Uterus (tissue), 4 donors: ENCODE data around the gene TBC1D19. TPM values are rescaled to one million over a fixed set of nuclear protein-coding genes. Genes with fewer than 3 reads are reported as not detected.

ENCODE experiments used
- DNase-seq, 2 donors: peaks; one replicate each; pipeline ENCODE4 v3.0.0-alpha.2; 2019 to 2020
- H3K27ac ChIP-seq, 2 donors: fragments of 200-600 bp; sonication (generic); 1 replicate in 1 of 2; 2 replicates in 1 of 2; pipeline ENCODE4 v1.5.1; 2016 to 2018
- H3K27me3 ChIP-seq, 2 donors: fragments of 200-600 bp; sonication (generic); one replicate each; pipeline ENCODE4 v1.5.1; 2018 to 2019; ENCODE audit warnings: control low read depth in 1 of 2
- H3K36me3 ChIP-seq, 2 donors: fragments of 200-600 bp; sonication (generic); one replicate each; pipeline ENCODE4 v1.5.1; 2019; ENCODE audit warnings: control low read depth in 1 of 2
- H3K4me1 ChIP-seq, 2 donors: fragments of 200-600 bp; sonication (generic); one replicate each; pipeline ENCODE4 v1.5.1; 2018 to 2019; ENCODE audit warnings: control low read depth in 1 of 2
- H3K4me3 ChIP-seq, 2 donors: fragments of 200-600 bp; sonication (generic); 1 replicate in 1 of 2; 2 replicates in 1 of 2; pipeline ENCODE4 v1.5.1; 2018 to 2019; ENCODE audit warnings: mild to moderate bottlenecking in 1 of 2
- H3K9me3 ChIP-seq, 2 donors: fragments of 200-600 bp; sonication (generic); one replicate each; pipeline ENCODE4 v1.5.1; 2019; ENCODE audit warnings: control low read depth in 1 of 2
- POLR2A ChIP-seq, 2 donors: fragments of 450-650 bp; IDR thresholded peaks; one replicate each; pipeline ENCODE4 v1.6.1; 2016; ENCODE audit warnings: antibody characterized with exemption in 2 of 2, mild to moderate bottlenecking in 1 of 2, moderate library complexity in 1 of 2
- intact Hi-C: fragments of 100-400 bp; cut with DNase I; formaldehyde crosslinking; loops from one replicate; pipeline ENCODE4 v1.15.1; 2023; ENCODE audit warnings: low total_unique reads
- total RNA-seq, 4 donors: library from RNA; depleted of rRNA in 3 of 4; stranded (reverse); fragments of >200 nt in 3 of 4; gene quantifications; one replicate each; pipeline versions ENCODE4 v1.1.0 to v1.2.4, GENCODE V29; 2014 to 2023
- TF ChIP-seq, protein P1 (sequence below), 4 experiments: fragments of 200-600 bp in 2 of 4; fragments of 450-650 bp in 2 of 4; sonication (generic) in 2 of 4; IDR thresholded peaks; one replicate each; pipeline ENCODE4 v1.5.1; 2016 to 2019; ENCODE audit warnings: antibody characterized with exemption in 4 of 4, mild to moderate bottlenecking in 2 of 4, moderate library complexity in 1 of 4
- donor health status: DM: yes; HTN: yes; CAD: no.

The TBC1D19 gene
- total RNA-seq, 4 donors from 2014 or later: 5.4 to 69.6 (median 25.2) TPM

DNA sequence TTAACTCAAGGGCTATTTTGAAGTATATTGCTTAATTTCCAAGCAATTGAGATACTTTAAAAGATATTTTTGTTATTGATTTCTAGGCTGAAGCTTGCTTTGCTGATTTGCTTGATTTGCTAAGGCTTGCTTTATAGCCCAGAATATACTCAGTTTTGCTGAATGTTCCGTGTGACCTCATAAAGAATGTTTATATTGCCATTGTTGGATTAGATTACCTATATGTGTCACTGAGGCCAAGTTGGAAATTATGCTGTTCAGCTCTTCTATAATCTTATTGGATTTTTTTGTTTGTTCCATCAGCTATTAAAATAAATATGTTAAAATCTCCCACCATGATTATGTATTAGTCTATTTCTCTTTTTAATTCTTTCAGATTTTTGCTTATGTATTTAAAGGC is 13.0 kb downstream of the TBC1D19 start:
- Histone ChIP-seq H3K36me3 (no peaks in the 10 kb centered on the region), H3K27me3 (no peaks in the 10 kb centered on the region), H3K27ac (no peak overlapping the region), H3K4me3 (no peak overlapping the region), H3K9me3 (no peaks in the 10 kb centered on the region), H3K4me1 (no peaks in the 10 kb centered on the region)
- TF ChIP-seq POLR2A (IDR thresholded peaks at IDR 0.05): no peak
- TF ChIP-seq, protein P1, sequence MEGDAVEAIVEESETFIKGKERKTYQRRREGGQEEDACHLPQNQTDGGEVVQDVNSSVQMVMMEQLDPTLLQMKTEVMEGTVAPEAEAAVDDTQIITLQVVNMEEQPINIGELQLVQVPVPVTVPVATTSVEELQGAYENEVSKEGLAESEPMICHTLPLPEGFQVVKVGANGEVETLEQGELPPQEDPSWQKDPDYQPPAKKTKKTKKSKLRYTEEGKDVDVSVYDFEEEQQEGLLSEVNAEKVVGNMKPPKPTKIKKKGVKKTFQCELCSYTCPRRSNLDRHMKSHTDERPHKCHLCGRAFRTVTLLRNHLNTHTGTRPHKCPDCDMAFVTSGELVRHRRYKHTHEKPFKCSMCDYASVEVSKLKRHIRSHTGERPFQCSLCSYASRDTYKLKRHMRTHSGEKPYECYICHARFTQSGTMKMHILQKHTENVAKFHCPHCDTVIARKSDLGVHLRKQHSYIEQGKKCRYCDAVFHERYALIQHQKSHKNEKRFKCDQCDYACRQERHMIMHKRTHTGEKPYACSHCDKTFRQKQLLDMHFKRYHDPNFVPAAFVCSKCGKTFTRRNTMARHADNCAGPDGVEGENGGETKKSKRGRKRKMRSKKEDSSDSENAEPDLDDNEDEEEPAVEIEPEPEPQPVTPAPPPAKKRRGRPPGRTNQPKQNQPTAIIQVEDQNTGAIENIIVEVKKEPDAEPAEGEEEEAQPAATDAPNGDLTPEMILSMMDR (IDR thresholded peaks at IDR 0.05): no peak
- intact Hi-C loops: no loop called here
- DNase-seq: no peak

DNA sequence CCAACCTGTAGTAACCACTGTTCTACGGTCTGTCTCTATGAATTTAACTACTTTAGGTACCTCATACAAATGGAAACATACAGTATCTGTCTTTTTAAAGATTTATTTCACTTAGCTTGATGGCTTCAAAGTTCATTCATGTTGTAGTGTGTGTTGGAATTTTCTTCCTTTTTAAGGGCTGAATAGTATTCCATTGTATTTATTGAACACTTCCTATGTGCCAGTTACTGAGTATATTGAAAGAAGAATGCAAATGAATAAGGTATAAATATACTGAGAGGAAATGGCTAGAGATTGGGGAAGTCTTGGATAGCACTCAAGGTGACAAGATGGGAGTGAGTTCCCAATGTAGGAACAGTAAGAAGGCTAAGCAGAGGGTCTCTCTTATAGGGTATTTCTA is 17.3 kb downstream of the TBC1D19 start:
- H3K36me3 ChIP-seq: no peaks in the 10 kb centered on the region
- H3K4me3 ChIP-seq: no peak overlapping the region
- H3K27me3 ChIP-seq: no peaks in the 10 kb centered on the region
- H3K4me1 ChIP-seq: no peaks in the 10 kb centered on the region
- DNase-seq: no peak
- H3K9me3 ChIP-seq: no peaks in the 10 kb centered on the region
- no peak overlapping the region for H3K27ac ChIP-seq
- intact Hi-C loops: no loop called here
- TF ChIP-seq, protein P1 (IDR thresholded peaks at IDR 0.05): no peak
- no peak for TF ChIP-seq POLR2A (IDR thresholded peaks at IDR 0.05)

DNA sequence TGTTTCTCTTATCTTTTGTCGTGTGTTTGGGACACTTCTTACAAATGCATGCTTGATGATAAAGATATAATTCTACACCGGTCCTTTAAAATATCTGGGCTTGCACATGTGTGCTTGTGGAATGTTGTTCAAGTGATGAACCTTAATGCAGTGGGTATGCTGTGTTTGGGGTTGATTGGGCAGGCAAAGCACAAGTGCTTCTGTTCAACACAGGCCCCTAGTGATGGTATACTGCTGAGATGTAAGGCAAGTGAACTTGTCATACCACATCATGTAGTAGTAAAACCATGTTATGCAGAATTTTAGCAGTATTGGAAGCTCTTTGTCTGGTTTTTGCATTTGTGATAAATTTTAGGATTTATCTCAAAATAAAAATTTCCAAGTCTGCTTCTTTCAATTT is 23.9 kb downstream of the TBC1D19 start:
- no peak for DNase-seq
- intact Hi-C loops: no loop called here

DNA sequence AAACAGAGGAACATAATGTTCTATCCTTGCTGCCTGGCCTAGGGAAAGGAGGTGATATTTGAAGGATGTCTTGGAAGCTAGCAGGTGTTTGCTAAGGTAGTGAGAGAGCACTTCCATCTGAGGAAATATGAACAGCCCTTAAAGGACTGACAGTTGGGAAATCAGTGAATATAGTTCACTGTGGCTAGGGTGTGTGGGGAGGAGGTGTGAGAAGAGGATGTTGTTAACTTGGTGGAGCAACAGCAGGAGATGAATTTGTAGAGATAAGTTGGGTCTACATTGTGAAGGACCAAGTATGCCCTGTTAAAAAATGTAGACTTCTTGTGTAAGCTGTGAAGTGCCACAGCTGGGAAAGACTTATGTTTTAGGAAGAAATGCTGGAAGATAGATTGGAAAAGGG is 25.5 kb downstream of the TBC1D19 start:
- Histone ChIP-seq H3K9me3 (no peaks in the 10 kb centered on the region), H3K36me3 (no peaks in the 10 kb centered on the region), H3K4me3 (no peak overlapping the region), H3K4me1 (no peaks in the 10 kb centered on the region), H3K27me3 (no peaks in the 10 kb centered on the region), H3K27ac (no peak overlapping the region)
- intact Hi-C loops: no loop called here
- no peak for DNase-seq
- TF ChIP-seq POLR2A (IDR thresholded peaks at IDR 0.05): no peak
- TF ChIP-seq, protein P1 (IDR thresholded peaks at IDR 0.05): no peak

More for the DNA sequence above, 23.9 kb downstream of the TBC1D19 start:
- H3K27ac ChIP-seq: no peak overlapping the region
- H3K4me1 ChIP-seq: no peaks in the 10 kb centered on the region
- H3K36me3 ChIP-seq: no peaks in the 10 kb centered on the region
- no peak overlapping the region for H3K4me3 ChIP-seq
- no peak for TF ChIP-seq POLR2A (IDR thresholded peaks at IDR 0.05)
- TF ChIP-seq, protein P1 (IDR thresholded peaks at IDR 0.05): no peak
- H3K9me3 ChIP-seq: no peaks in the 10 kb centered on the region
- no peaks in the 10 kb centered on the region for H3K27me3 ChIP-seq

DNA sequence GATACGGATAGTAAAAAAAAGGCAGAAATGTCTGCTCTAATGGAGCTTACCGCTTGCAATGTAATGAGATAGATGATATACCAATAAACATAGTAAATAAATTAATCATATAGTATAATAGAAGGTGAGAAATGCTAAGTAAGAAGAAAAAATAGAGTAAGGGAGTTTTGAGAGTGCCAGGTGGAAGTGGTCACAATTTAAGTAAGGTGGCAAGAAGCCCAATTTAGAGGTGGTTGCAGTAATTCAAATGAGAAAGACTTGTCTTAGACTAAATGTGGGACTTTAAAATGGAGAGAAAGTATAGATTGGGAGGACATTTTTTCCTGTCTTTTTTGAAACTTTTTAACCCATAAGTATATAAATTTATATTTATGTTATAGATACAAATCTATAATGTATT is 26.0 kb downstream of the TBC1D19 start:
- Histone ChIP-seq H3K4me3 (no peak overlapping the region), H3K4me1 (no peaks in the 10 kb centered on the region), H3K27me3 (no peaks in the 10 kb centered on the region), H3K27ac (no peak overlapping the region), H3K9me3 (no peaks in the 10 kb centered on the region), H3K36me3 (no peaks in the 10 kb centered on the region)
- no peak for DNase-seq
- intact Hi-C loops: no loop called here
- TF ChIP-seq, protein P1 (IDR thresholded peaks at IDR 0.05): no peak
- no peak for TF ChIP-seq POLR2A (IDR thresholded peaks at IDR 0.05)
